Trophoblast cell (in vitro differentiated cells and primary cell): ENCODE data around the gene SYTL2.

Experiments used
- DNase-seq, 2 donors: peaks; one replicate each; pipeline ENCODE4 v3.0.0-alpha.2; 2016
- H2AFZ ChIP-seq: 2 replicates; pipeline ENCODE4 v1.6.1; 2013; ENCODE audit warnings: low read length, moderate library complexity, mild to moderate bottlenecking; ENCODE audit not compliant: insufficient read depth, poor library complexity
- H2AK5ac ChIP-seq: 2 replicates; pipeline ENCODE4 v1.6.1; 2013; ENCODE audit warnings: mild to moderate bottlenecking, low read length
- H2BK120ac ChIP-seq: 2 replicates; pipeline ENCODE4 v1.6.1; 2013; ENCODE audit warnings: low read length, mild to moderate bottlenecking, moderate library complexity; ENCODE audit not compliant: insufficient read depth, poor library complexity
- H2BK12ac ChIP-seq: 2 replicates; pipeline ENCODE4 v1.6.1; 2013; ENCODE audit warnings: mild to moderate bottlenecking, low read length, moderate library complexity
- H2BK5ac ChIP-seq: 2 replicates; pipeline ENCODE4 v1.6.1; 2013; ENCODE audit warnings: low read length, low read depth, moderate library complexity, mild to moderate bottlenecking; ENCODE audit not compliant: poor library complexity
- H3K14ac ChIP-seq: 2 replicates; pipeline ENCODE4 v1.6.1; 2013; ENCODE audit warnings: mild to moderate bottlenecking, low read length
- H3K18ac ChIP-seq: 2 replicates; pipeline ENCODE4 v1.6.1; 2013; ENCODE audit warnings: mild to moderate bottlenecking, low read length
- H3K23ac ChIP-seq: 2 replicates; pipeline ENCODE4 v1.6.1; 2013; ENCODE audit warnings: low read length
- H3K27ac ChIP-seq: 2 replicates; pipeline ENCODE4 v1.5.1; 2013; ENCODE audit warnings: low read depth, mild to moderate bottlenecking, inconsistent platforms, low read length, moderate library complexity
- H3K27me3 ChIP-seq: 2 replicates; pipeline ENCODE4 v1.6.1; 2013; ENCODE audit warnings: inconsistent platforms, mild to moderate bottlenecking, low read length, moderate library complexity; ENCODE audit not compliant: insufficient read depth
- H3K36me3 ChIP-seq, 2 experiments: 1 replicate in 1 of 2; 2 replicates in 1 of 2; pipeline ENCODE4 v1.6.1; 2013; ENCODE audit warnings: low read length in 2 of 2, mild to moderate bottlenecking in 2 of 2, moderate library complexity in 1 of 2; ENCODE audit not compliant: insufficient read depth in 2 of 2, control insufficient read depth in 1 of 2
- H3K4ac ChIP-seq: 2 replicates; pipeline ENCODE4 v1.6.1; 2013; ENCODE audit warnings: low read depth, mild to moderate bottlenecking, low read length, moderate library complexity
- H3K4me1 ChIP-seq, 2 experiments: 1 replicate in 1 of 2; 2 replicates in 1 of 2; pipeline ENCODE4 v1.6.1; 2013; ENCODE audit warnings: low read length in 2 of 2, mild to moderate bottlenecking in 2 of 2, moderate library complexity in 1 of 2; ENCODE audit not compliant: insufficient read depth in 2 of 2, control insufficient read depth in 1 of 2
- H3K4me2 ChIP-seq: 2 replicates; pipeline ENCODE4 v1.6.1; 2013; ENCODE audit warnings: inconsistent platforms, mild to moderate bottlenecking, low read length, moderate library complexity
- H3K4me3 ChIP-seq: 2 replicates; pipeline ENCODE4 v1.5.1; 2013; ENCODE audit warnings: mild to moderate bottlenecking, low read depth, low read length, inconsistent platforms
- H3K79me1 ChIP-seq: one replicate; pipeline ENCODE4 v1.6.1; 2013; ENCODE audit warnings: low read length
- H3K79me2 ChIP-seq: 2 replicates; pipeline ENCODE4 v1.6.1; 2013; ENCODE audit warnings: low read length, mild to moderate bottlenecking; ENCODE audit not compliant: control insufficient read depth, insufficient read depth, poor library complexity
- H3K9ac ChIP-seq: 2 replicates; pipeline ENCODE4 v1.6.1; 2013; ENCODE audit warnings: mild to moderate bottlenecking, low read length
- H3K9me3 ChIP-seq: 2 replicates; pipeline ENCODE4 v1.6.1; 2013; ENCODE audit warnings: low read depth, mild to moderate bottlenecking, control low read depth, inconsistent platforms, low read length; ENCODE audit not compliant: insufficient read depth
- H4K12ac ChIP-seq: 2 replicates; pipeline ENCODE4 v1.6.1; 2013; ENCODE audit warnings: low read depth, mild to moderate bottlenecking, low read length, moderate library complexity
- H4K8ac ChIP-seq: 2 replicates; pipeline ENCODE4 v1.6.1; 2013; ENCODE audit warnings: low read depth, mild to moderate bottlenecking, low read length, moderate library complexity
- H4K91ac ChIP-seq: one replicate; pipeline ENCODE4 v1.6.1; 2013; ENCODE audit warnings: low read depth, mild to moderate bottlenecking, low read length, moderate library complexity
- WGBS: extraction: QIAGEN DNeasy Blood & Tissue Kit; methylation state at CpG from one replicate; pipeline ENCODE4 v1.1.7; 2013; ENCODE audit warnings: missing lambda C conversion rate; ENCODE audit not compliant: insufficient read length, insufficient coverage; ENCODE audit errors: extremely low coverage; 5-methylcytosine and 5-hydroxymethylcytosine counted together

SYTL2 gene

GRCh38 chr11:85809191-85809590 lies 1.8 kb downstream of the SYTL2 start:
- Histone ChIP-seq H4K8ac (no peak overlapping the region), H4K91ac (no peak overlapping the region), H3K36me3 (no peaks in the 10 kb centered on the region), H3K23ac (no peak overlapping the region), H3K79me1 (peaks cover 3% of the 10 kb centered on the region), H3K4me1 (peaks cover 9 to 14% of the 10 kb centered on the region in 2 experiments), H2BK120ac (no peak overlapping the region), H3K79me2 (no peaks in the 10 kb centered on the region), H3K27me3 (no peaks in the 10 kb centered on the region), H3K9me3 (no peaks in the 10 kb centered on the region), H3K27ac (no peak overlapping the region), H3K14ac (no peak overlapping the region), H3K9ac (no peak overlapping the region), H2BK12ac (no peak overlapping the region), H3K18ac (no peak overlapping the region), H4K12ac (no peak overlapping the region), H3K4me3 (no peak overlapping the region), H2AK5ac (no peak overlapping the region), H3K4me2 (no peak overlapping the region), H2AFZ (no peak overlapping the region), H2BK5ac (no peak overlapping the region), H3K4ac (no peak overlapping the region)
- no CpG with 5 or more reads among the region's 4 CpGs for WGBS
- peak in 1 of 2 donors; percentile 8 for DNase-seq

GRCh38 chr11:85806876-85807275 lies 4.1 kb downstream of the SYTL2 start:
- Histone ChIP-seq H3K4me1 (peaks cover 9 to 14% of the 10 kb centered on the region in 2 experiments), H2BK12ac (no peak overlapping the region), H3K18ac (no peak overlapping the region), H3K14ac (no peak overlapping the region), H3K4ac (no peak overlapping the region), H3K4me2 (no peak overlapping the region), H4K8ac (no peak overlapping the region), H3K27me3 (no peaks in the 10 kb centered on the region), H3K27ac (no peak overlapping the region), H2BK5ac (no peak overlapping the region), H3K4me3 (no peak overlapping the region), H2AFZ (no peak overlapping the region), H3K79me1 (peaks cover 3% of the 10 kb centered on the region), H4K91ac (no peak overlapping the region), H3K23ac (no peak overlapping the region), H3K9me3 (no peaks in the 10 kb centered on the region), H2AK5ac (no peak overlapping the region), H3K36me3 (no peaks in the 10 kb centered on the region), H4K12ac (no peak overlapping the region), H3K9ac (no peak overlapping the region), H2BK120ac (no peak overlapping the region), H3K79me2 (no peaks in the 10 kb centered on the region)
- WGBS = no CpG with 5 or more reads among the region's 2 CpGs
- DNase-seq = no peak

- no peaks in the 10 kb centered on the region for H3K9me3 ChIP-seq
- DNase-seq = no peak
- peaks cover 3% of the 10 kb centered on the region for H3K79me1 ChIP-seq
- no peaks in the 10 kb centered on the region for H3K27me3 ChIP-seq
- H3K4ac ChIP-seq = no peak overlapping the region
- no peak overlapping the region for H2BK12ac ChIP-seq
- H3K4me3 ChIP-seq = no peak overlapping the region
- H2AK5ac ChIP-seq = no peak overlapping the region
- H3K36me3 ChIP-seq = no peaks in the 10 kb centered on the region
- no peak overlapping the region for H3K27ac ChIP-seq
- no peak overlapping the region for H4K91ac ChIP-seq
- no peak overlapping the region for H3K18ac ChIP-seq
- no peak overlapping the region for H3K9ac ChIP-seq
- no peak overlapping the region for H4K12ac ChIP-seq
- H3K4me2 ChIP-seq = no peak overlapping the region
- H3K4me1 ChIP-seq = peaks cover 9 to 12% of the 10 kb centered on the region in 2 experiments
- no peak overlapping the region for H2BK120ac ChIP-seq
- no peak overlapping the region for H4K8ac ChIP-seq
- no peak overlapping the region for H2AFZ ChIP-seq
- H3K23ac ChIP-seq = no peak overlapping the region
- no peak overlapping the region for H3K14ac ChIP-seq
- no peak overlapping the region for H2BK5ac ChIP-seq
- no peaks in the 10 kb centered on the region for H3K79me2 ChIP-seq
These were observed 4.9 kb downstream of the SYTL2 start for GRCh38 chr11:85806016-85806415.

GRCh38 chr11:85805387-85805786 lies 5.6 kb downstream of the SYTL2 start:
- H2AFZ ChIP-seq = no peak overlapping the region
- no peak overlapping the region for H3K4me2 ChIP-seq
- no peak overlapping the region for H2BK120ac ChIP-seq
- H4K91ac ChIP-seq = no peak overlapping the region
- peaks cover 7% of the 10 kb centered on the region in 2 experiments for H3K4me1 ChIP-seq
- no peak overlapping the region for H4K8ac ChIP-seq
- no peak overlapping the region for H3K23ac ChIP-seq
- H3K9ac ChIP-seq = no peak overlapping the region
- H3K4ac ChIP-seq = no peak overlapping the region
- H3K27me3 ChIP-seq = no peaks in the 10 kb centered on the region
- H3K36me3 ChIP-seq = no peaks in the 10 kb centered on the region
- no peak overlapping the region for H3K4me3 ChIP-seq
- H3K9me3 ChIP-seq = no peaks in the 10 kb centered on the region
- no peak overlapping the region for H2BK5ac ChIP-seq
- no peaks in the 10 kb centered on the region for H3K79me1 ChIP-seq
- no peak overlapping the region for H2BK12ac ChIP-seq
- DNase-seq = no peak
- no peak overlapping the region for H3K18ac ChIP-seq
- no peak overlapping the region for H4K12ac ChIP-seq
- H3K14ac ChIP-seq = no peak overlapping the region
- no CpG with 5 or more reads among the region's 1 CpG for WGBS
- no peak overlapping the region for H3K27ac ChIP-seq
- no peaks in the 10 kb centered on the region for H3K79me2 ChIP-seq
- no peak overlapping the region for H2AK5ac ChIP-seq
